Measurements from ENCODE around the gene MGMT.

- TF ChIP-seq CTCF (IDR thresholded peaks at IDR 0.05) (no peak), EP300 (IDR thresholded peaks at IDR 0.05) (no peak), POLR2A (IDR thresholded peaks at IDR 0.05) (no peak), POLR2AphosphoS5 (IDR thresholded peaks at IDR 0.05) (no peak)
Observed at GRCh38 chr10:129470103-129470851, 3.2 kb downstream of the MGMT start.
